ENCODE data around the gene REXO1. TPM values are rescaled to one million over a fixed set of nuclear protein-coding genes. Genes with fewer than 3 reads are reported as not detected.

REXO1 gene
- total and polyA plus RNA-seq, 2 of the 13 experiments (the other 11 are each of a cell fraction or from before 2014, with no cell fraction given), result 5.0 to 11.2 TPM

- TF ChIP-seq, protein P1, sequence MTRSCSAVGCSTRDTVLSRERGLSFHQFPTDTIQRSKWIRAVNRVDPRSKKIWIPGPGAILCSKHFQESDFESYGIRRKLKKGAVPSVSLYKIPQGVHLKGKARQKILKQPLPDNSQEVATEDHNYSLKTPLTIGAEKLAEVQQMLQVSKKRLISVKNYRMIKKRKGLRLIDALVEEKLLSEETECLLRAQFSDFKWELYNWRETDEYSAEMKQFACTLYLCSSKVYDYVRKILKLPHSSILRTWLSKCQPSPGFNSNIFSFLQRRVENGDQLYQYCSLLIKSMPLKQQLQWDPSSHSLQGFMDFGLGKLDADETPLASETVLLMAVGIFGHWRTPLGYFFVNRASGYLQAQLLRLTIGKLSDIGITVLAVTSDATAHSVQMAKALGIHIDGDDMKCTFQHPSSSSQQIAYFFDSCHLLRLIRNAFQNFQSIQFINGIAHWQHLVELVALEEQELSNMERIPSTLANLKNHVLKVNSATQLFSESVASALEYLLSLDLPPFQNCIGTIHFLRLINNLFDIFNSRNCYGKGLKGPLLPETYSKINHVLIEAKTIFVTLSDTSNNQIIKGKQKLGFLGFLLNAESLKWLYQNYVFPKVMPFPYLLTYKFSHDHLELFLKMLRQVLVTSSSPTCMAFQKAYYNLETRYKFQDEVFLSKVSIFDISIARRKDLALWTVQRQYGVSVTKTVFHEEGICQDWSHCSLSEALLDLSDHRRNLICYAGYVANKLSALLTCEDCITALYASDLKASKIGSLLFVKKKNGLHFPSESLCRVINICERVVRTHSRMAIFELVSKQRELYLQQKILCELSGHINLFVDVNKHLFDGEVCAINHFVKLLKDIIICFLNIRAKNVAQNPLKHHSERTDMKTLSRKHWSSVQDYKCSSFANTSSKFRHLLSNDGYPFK (CRISPR knock-in tag; IDR thresholded peaks at IDR 0.05; ENCODE audit: borderline replicate concordance), result 0 out of 2 replicates have a peak, but pooled peaks have one; percentile 11
- TF ChIP-seq, protein P2, sequence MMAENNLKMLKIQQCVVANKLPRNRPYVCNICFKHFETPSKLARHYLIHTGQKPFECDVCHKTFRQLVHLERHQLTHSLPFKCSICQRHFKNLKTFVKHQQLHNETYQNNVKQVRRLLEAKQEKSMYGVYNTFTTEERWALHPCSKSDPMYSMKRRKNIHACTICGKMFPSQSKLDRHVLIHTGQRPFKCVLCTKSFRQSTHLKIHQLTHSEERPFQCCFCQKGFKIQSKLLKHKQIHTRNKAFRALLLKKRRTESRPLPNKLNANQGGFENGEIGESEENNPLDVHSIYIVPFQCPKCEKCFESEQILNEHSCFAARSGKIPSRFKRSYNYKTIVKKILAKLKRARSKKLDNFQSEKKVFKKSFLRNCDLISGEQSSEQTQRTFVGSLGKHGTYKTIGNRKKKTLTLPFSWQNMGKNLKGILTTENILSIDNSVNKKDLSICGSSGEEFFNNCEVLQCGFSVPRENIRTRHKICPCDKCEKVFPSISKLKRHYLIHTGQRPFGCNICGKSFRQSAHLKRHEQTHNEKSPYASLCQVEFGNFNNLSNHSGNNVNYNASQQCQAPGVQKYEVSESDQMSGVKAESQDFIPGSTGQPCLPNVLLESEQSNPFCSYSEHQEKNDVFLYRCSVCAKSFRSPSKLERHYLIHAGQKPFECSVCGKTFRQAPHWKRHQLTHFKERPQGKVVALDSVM (CRISPR knock-in tag; IDR thresholded peaks at IDR 0.05), result peak; percentile 99
- no peak for TF ChIP-seq SALL2 (CRISPR knock-in tag; IDR thresholded peaks at IDR 0.05)
- no peak for TF ChIP-seq ZFX (CRISPR knock-in tag; IDR thresholded peaks at IDR 0.05; ENCODE audit: low read depth)
- peak; percentile 38; the same call in 1 of the 2 replicates for TF ChIP-seq POLR2G (IDR thresholded peaks at IDR 0.05; ENCODE audit: low read depth, low read length)
- TF ChIP-seq ARID2 (CRISPR knock-in tag; IDR thresholded peaks at IDR 0.05; ENCODE audit: borderline replicate concordance), result 0 out of 2 replicates have a peak, but pooled peaks have one; percentile 38
- peak; percentile 62 for TF ChIP-seq ZSCAN25 (CRISPR knock-in tag; IDR thresholded peaks at IDR 0.05)
- no peak for TF ChIP-seq ZNF782 (CRISPR knock-in tag; IDR thresholded peaks at IDR 0.05; ENCODE audit: borderline replicate concordance)
- no peak for TF ChIP-seq JUNB (CRISPR knock-in tag; IDR thresholded peaks at IDR 0.05; ENCODE audit: borderline replicate concordance)
- TF ChIP-seq, protein P3, sequence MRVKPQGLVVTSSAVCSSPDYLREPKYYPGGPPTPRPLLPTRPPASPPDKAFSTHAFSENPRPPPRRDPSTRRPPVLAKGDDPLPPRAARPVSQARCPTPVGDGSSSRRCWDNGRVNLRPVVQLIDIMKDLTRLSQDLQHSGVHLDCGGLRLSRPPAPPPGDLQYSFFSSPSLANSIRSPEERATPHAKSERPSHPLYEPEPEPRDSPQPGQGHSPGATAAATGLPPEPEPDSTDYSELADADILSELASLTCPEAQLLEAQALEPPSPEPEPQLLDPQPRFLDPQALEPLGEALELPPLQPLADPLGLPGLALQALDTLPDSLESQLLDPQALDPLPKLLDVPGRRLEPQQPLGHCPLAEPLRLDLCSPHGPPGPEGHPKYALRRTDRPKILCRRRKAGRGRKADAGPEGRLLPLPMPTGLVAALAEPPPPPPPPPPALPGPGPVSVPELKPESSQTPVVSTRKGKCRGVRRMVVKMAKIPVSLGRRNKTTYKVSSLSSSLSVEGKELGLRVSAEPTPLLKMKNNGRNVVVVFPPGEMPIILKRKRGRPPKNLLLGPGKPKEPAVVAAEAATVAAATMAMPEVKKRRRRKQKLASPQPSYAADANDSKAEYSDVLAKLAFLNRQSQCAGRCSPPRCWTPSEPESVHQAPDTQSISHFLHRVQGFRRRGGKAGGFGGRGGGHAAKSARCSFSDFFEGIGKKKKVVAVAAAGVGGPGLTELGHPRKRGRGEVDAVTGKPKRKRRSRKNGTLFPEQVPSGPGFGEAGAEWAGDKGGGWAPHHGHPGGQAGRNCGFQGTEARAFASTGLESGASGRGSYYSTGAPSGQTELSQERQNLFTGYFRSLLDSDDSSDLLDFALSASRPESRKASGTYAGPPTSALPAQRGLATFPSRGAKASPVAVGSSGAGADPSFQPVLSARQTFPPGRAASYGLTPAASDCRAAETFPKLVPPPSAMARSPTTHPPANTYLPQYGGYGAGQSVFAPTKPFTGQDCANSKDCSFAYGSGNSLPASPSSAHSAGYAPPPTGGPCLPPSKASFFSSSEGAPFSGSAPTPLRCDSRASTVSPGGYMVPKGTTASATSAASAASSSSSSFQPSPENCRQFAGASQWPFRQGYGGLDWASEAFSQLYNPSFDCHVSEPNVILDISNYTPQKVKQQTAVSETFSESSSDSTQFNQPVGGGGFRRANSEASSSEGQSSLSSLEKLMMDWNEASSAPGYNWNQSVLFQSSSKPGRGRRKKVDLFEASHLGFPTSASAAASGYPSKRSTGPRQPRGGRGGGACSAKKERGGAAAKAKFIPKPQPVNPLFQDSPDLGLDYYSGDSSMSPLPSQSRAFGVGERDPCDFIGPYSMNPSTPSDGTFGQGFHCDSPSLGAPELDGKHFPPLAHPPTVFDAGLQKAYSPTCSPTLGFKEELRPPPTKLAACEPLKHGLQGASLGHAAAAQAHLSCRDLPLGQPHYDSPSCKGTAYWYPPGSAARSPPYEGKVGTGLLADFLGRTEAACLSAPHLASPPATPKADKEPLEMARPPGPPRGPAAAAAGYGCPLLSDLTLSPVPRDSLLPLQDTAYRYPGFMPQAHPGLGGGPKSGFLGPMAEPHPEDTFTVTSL (CRISPR knock-in tag; IDR thresholded peaks at IDR 0.05; ENCODE audit: borderline replicate concordance), result no peak
- TF ChIP-seq ZNF639 (CRISPR knock-in tag; conservative IDR thresholded peaks at IDR 0.05), result 0 out of 2 replicates have a peak, but pooled peaks have one; percentile 10
- TF ChIP-seq ZNF224 (CRISPR knock-in tag; IDR thresholded peaks at IDR 0.05), result 0 out of 2 replicates have a peak, but pooled peaks have one; percentile 14
- TF ChIP-seq KDM1A (CRISPR knock-in tag; IDR thresholded peaks at IDR 0.05), result no peak
- TF ChIP-seq ZNF30 (CRISPR knock-in tag; IDR thresholded peaks at IDR 0.05), result 0 out of 2 replicates have a peak, but pooled peaks have one; percentile 33
Measured at GRCh38 chr19:1813192-1814182, 34.8 kb downstream of the REXO1 start (continued).

All from HepG2 (cell line).